ENCODE measurements around the gene TSPAN5.
A peak's percentile ranks its signal among the peaks of the same experiment; 100 is the strongest.

The TSPAN5 gene

DNA sequence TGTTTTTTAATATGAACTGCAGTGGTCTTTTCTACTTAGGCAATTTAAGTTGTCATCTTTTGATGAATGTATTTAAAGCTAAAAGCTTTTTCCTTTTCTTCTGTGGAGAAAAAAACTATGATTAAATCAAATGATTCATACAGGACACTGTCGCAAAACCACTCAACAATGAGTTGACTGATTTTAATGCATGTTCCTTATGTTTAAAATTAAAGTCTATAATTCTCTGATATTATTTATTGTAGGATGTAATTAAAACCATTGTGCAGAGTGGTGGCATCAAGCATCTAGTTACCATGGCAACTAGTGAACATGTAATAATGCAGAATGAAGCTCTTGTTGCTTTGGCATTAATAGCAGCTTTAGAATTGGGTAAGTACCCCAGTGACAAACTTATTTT lies 224.7 kb downstream of the TSPAN5 start:
- TF ChIP-seq ISL1 (CRISPR knock-in tag; IDR thresholded peaks at IDR 0.05) (peak; percentile 95), PPARA (CRISPR knock-in tag; IDR thresholded peaks at IDR 0.05; ENCODE audit: borderline replicate concordance) (no peak), ZNF565 (CRISPR knock-in tag; conservative IDR thresholded peaks at IDR 0.05; ENCODE audit: low read depth) (no peak), TOX (CRISPR knock-in tag; IDR thresholded peaks at IDR 0.05; ENCODE audit: borderline replicate concordance) (peak; percentile 83; the same call in 1 of the 2 replicates), ZC3H10 (CRISPR knock-in tag; IDR thresholded peaks at IDR 0.05) (peak; percentile 95), CSRNP3 (CRISPR knock-in tag; IDR thresholded peaks at IDR 0.05) (no peak; the same call in 1 of the 2 replicates)
- TF ChIP-seq, protein P1, sequence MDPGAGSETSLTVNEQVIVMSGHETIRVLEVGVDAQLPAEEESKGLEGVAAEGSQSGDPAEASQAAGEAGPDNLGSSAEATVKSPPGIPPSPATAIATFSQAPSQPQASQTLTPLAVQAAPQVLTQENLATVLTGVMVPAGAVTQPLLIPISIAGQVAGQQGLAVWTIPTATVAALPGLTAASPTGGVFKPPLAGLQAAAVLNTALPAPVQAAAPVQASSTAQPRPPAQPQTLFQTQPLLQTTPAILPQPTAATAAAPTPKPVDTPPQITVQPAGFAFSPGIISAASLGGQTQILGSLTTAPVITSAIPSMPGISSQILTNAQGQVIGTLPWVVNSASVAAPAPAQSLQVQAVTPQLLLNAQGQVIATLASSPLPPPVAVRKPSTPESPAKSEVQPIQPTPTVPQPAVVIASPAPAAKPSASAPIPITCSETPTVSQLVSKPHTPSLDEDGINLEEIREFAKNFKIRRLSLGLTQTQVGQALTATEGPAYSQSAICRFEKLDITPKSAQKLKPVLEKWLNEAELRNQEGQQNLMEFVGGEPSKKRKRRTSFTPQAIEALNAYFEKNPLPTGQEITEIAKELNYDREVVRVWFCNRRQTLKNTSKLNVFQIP (CRISPR knock-in tag; IDR thresholded peaks at IDR 0.05; ENCODE audit: borderline replicate concordance, low read depth) = no peak
- peak; percentile 75 for ATAC-seq

GRCh38 chr4:98430708-98431403 lies 227.6 kb downstream of the TSPAN5 start:
- ATAC-seq = peak; percentile 74
- TF ChIP-seq ZFP30 (CRISPR knock-in tag; IDR thresholded peaks at IDR 0.05) (no peak), ZFP3 (CRISPR knock-in tag; IDR thresholded peaks at IDR 0.05) (no peak), CSDC2 (CRISPR knock-in tag; IDR thresholded peaks at IDR 0.05) (no peak), ARNTL (CRISPR knock-in tag; IDR thresholded peaks at IDR 0.05; ENCODE audit: borderline replicate concordance, low read depth) (no peak), ZNF565 (CRISPR knock-in tag; conservative IDR thresholded peaks at IDR 0.05; ENCODE audit: low read depth) (no peak)
- TF ChIP-seq, protein P2, sequence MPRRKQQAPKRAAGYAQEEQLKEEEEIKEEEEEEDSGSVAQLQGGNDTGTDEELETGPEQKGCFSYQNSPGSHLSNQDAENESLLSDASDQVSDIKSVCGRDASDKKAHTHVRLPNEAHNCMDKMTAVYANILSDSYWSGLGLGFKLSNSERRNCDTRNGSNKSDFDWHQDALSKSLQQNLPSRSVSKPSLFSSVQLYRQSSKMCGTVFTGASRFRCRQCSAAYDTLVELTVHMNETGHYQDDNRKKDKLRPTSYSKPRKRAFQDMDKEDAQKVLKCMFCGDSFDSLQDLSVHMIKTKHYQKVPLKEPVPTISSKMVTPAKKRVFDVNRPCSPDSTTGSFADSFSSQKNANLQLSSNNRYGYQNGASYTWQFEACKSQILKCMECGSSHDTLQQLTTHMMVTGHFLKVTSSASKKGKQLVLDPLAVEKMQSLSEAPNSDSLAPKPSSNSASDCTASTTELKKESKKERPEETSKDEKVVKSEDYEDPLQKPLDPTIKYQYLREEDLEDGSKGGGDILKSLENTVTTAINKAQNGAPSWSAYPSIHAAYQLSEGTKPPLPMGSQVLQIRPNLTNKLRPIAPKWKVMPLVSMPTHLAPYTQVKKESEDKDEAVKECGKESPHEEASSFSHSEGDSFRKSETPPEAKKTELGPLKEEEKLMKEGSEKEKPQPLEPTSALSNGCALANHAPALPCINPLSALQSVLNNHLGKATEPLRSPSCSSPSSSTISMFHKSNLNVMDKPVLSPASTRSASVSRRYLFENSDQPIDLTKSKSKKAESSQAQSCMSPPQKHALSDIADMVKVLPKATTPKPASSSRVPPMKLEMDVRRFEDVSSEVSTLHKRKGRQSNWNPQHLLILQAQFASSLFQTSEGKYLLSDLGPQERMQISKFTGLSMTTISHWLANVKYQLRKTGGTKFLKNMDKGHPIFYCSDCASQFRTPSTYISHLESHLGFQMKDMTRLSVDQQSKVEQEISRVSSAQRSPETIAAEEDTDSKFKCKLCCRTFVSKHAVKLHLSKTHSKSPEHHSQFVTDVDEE (CRISPR knock-in tag; IDR thresholded peaks at IDR 0.05) = no peak

DNA sequence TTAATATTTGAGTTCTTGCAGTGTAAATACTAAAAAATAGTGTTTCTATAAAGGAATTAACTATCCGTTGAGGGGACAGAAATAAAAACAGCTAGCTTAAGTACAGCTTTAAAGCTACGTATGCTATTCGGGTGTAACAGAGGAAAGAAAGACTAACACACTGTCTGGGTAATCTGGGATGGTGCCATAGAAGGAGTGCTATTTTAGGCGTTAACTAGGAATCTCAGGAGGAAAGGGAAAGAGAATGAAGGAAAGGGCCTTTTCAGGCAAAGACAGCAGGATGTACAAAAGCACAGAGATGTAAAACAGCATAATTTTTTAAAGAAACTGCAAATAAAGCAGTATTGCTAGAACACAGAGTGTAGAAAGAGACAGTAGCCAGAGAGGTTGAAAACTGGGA lies 235.4 kb downstream of the TSPAN5 start:
- no peak for ATAC-seq
- TF ChIP-seq, protein P3, sequence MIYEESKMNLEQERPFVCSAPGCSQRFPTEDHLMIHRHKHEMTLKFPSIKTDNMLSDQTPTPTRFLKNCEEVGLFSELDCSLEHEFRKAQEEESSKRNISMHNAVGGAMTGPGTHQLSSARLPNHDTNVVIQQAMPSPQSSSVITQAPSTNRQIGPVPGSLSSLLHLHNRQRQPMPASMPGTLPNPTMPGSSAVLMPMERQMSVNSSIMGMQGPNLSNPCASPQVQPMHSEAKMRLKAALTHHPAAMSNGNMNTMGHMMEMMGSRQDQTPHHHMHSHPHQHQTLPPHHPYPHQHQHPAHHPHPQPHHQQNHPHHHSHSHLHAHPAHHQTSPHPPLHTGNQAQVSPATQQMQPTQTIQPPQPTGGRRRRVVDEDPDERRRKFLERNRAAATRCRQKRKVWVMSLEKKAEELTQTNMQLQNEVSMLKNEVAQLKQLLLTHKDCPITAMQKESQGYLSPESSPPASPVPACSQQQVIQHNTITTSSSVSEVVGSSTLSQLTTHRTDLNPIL (CRISPR knock-in tag; IDR thresholded peaks at IDR 0.05; ENCODE audit: low read depth) = no peak
- TF ChIP-seq ZNF565 (CRISPR knock-in tag; conservative IDR thresholded peaks at IDR 0.05; ENCODE audit: low read depth) = no peak
- no peak for TF ChIP-seq SNAI2 (CRISPR knock-in tag; IDR thresholded peaks at IDR 0.05)
- TF ChIP-seq PPARA (CRISPR knock-in tag; IDR thresholded peaks at IDR 0.05; ENCODE audit: borderline replicate concordance) = no peak
- TF ChIP-seq, protein P2 (CRISPR knock-in tag; IDR thresholded peaks at IDR 0.05) = no peak

- no peak; the same call in 2 of the 3 replicates for ATAC-seq
- TF ChIP-seq ZNF565 (CRISPR knock-in tag; conservative IDR thresholded peaks at IDR 0.05; ENCODE audit: low read depth) (no peak), RARB (CRISPR knock-in tag; IDR thresholded peaks at IDR 0.05) (no peak), ZC3H10 (CRISPR knock-in tag; IDR thresholded peaks at IDR 0.05) (no peak), SNAI2 (CRISPR knock-in tag; IDR thresholded peaks at IDR 0.05) (no peak), BACH2 (CRISPR knock-in tag; IDR thresholded peaks at IDR 0.05; ENCODE audit: borderline replicate concordance) (no peak), ISL1 (CRISPR knock-in tag; IDR thresholded peaks at IDR 0.05) (no peak), OSR1 (CRISPR knock-in tag; IDR thresholded peaks at IDR 0.05) (no peak), ARNTL (CRISPR knock-in tag; IDR thresholded peaks at IDR 0.05; ENCODE audit: borderline replicate concordance, low read depth) (no peak), ZNF70 (CRISPR knock-in tag; IDR thresholded peaks at IDR 0.05) (no peak), CSDC2 (CRISPR knock-in tag; IDR thresholded peaks at IDR 0.05) (no peak)
- TF ChIP-seq, protein P3 (CRISPR knock-in tag; IDR thresholded peaks at IDR 0.05; ENCODE audit: low read depth) = no peak
- TF ChIP-seq, protein P4, sequence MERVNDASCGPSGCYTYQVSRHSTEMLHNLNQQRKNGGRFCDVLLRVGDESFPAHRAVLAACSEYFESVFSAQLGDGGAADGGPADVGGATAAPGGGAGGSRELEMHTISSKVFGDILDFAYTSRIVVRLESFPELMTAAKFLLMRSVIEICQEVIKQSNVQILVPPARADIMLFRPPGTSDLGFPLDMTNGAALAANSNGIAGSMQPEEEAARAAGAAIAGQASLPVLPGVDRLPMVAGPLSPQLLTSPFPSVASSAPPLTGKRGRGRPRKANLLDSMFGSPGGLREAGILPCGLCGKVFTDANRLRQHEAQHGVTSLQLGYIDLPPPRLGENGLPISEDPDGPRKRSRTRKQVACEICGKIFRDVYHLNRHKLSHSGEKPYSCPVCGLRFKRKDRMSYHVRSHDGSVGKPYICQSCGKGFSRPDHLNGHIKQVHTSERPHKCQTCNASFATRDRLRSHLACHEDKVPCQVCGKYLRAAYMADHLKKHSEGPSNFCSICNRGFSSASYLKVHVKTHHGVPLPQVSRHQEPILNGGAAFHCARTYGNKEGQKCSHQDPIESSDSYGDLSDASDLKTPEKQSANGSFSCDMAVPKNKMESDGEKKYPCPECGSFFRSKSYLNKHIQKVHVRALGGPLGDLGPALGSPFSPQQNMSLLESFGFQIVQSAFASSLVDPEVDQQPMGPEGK (CRISPR knock-in tag; IDR thresholded peaks at IDR 0.05; ENCODE audit: borderline replicate concordance) = no peak
Measured at GRCh38 chr4:98421111-98421510, 237.3 kb downstream of the TSPAN5 start.

Measured in SK-N-SH treated with all-trans-retinoic acid at 6 μM for 48 hours (cell line).